ENCODE measurements around the gene VPS37C.

Gene VPS37C

GRCh38 chr11:61160487-61161189 is 588 bp downstream of the VPS37C start:
- no peak for DNase-seq (ENCODE audit: low read depth)

GRCh38 chr11:61158691-61159381 is 2.4 kb downstream of the VPS37C start:
- H3K4me3 ChIP-seq (ENCODE audit: control insufficient read depth, low read depth, low read length) = no peak overlapping the region
- peak; percentile 43 for DNase-seq (ENCODE audit: low read depth)

More at GRCh38 chr11:61160487-61161189, 588 bp downstream of the VPS37C start:
- H3K4me3 ChIP-seq (ENCODE audit: control insufficient read depth, low read depth, low read length) = peak overlapping the region; percentile 71
- TF ChIP-seq CTCF (IDR thresholded peaks at IDR 0.05; ENCODE audit: control insufficient read depth, insufficient read depth, low read depth, low read length, missing control alignments) = no peak

GRCh38 chr11:61157743-61158142 is 3.5 kb downstream of the VPS37C start:
- DNase-seq (ENCODE audit: low read depth) = no peak
- no peak for TF ChIP-seq CTCF (IDR thresholded peaks at IDR 0.05; ENCODE audit: control insufficient read depth, insufficient read depth, low read depth, low read length, missing control alignments)
- no peak overlapping the region for H3K4me3 ChIP-seq (ENCODE audit: control insufficient read depth, low read depth, low read length)

More at GRCh38 chr11:61158691-61159381, 2.4 kb downstream of the VPS37C start:
- TF ChIP-seq CTCF (IDR thresholded peaks at IDR 0.05; ENCODE audit: control insufficient read depth, insufficient read depth, low read depth, low read length, missing control alignments) = no peak

- no peak overlapping the region for H3K4me3 ChIP-seq (ENCODE audit: control insufficient read depth, low read depth, low read length)
- no peak for DNase-seq (ENCODE audit: low read depth)
- TF ChIP-seq CTCF (IDR thresholded peaks at IDR 0.05; ENCODE audit: control insufficient read depth, insufficient read depth, low read depth, low read length, missing control alignments) = no peak
Observed at GRCh38 chr11:61155741-61156140, 5.5 kb downstream of the VPS37C start.

- TF ChIP-seq CTCF (IDR thresholded peaks at IDR 0.05; ENCODE audit: control insufficient read depth, insufficient read depth, low read depth, low read length, missing control alignments) = no peak
- DNase-seq (ENCODE audit: low read depth) = no peak
- no peak overlapping the region for H3K4me3 ChIP-seq (ENCODE audit: control insufficient read depth, low read depth, low read length)
Observed at GRCh38 chr11:61155312-61155711, 5.9 kb downstream of the VPS37C start.

- H3K4me3 ChIP-seq (ENCODE audit: control insufficient read depth, low read depth, low read length) = no peak overlapping the region
- no peak for DNase-seq (ENCODE audit: low read depth)
- no peak for TF ChIP-seq CTCF (IDR thresholded peaks at IDR 0.05; ENCODE audit: control insufficient read depth, insufficient read depth, low read depth, low read length, missing control alignments)
Observed at GRCh38 chr11:61154528-61154927, 6.7 kb downstream of the VPS37C start.

All from AG09309 (cell line).